ENCODE results near the gene EFCAB7. TPM values are rescaled to one million over a fixed set of nuclear protein-coding genes. Genes with fewer than 3 reads are reported as not detected.
A peak's percentile ranks its signal among the peaks of the same experiment; 100 is the strongest.

The EFCAB7 gene
- total RNA-seq, 1 experiment from 2014 or later = 9.6 TPM

- Mint-ChIP-seq H3K27ac (ENCODE audit: unreplicated experiment) (peak overlapping the region; percentile 71), H3K4me1 (ENCODE audit: low read depth, unreplicated experiment) (peaks cover 8% of the 10 kb centered on the region), H3K4me3 (ENCODE audit: low read depth, unreplicated experiment) (no peak overlapping the region), H3K36me3 (ENCODE audit: insufficient read depth, unreplicated experiment) (no peaks in the 10 kb centered on the region), H3K27me3 (ENCODE audit: unreplicated experiment) (no peaks in the 10 kb centered on the region), H3K9me3 (ENCODE audit: low read depth, unreplicated experiment) (no peaks in the 10 kb centered on the region)
- BruUV-seq (replicated peaks) = no TSS peak
- intact Hi-C loops (cut with micrococcal nuclease; ENCODE audit: unreplicated experiment) = loop anchor here (1.0 kb wide), 1 partner anchor 686 kb away; no protein-coding TSS in a partner anchor
- CTCF ChIA-PET = interaction anchor here (1.3 to 1.4 kb wide), 2 partner anchors 134 to 689 kb away, joined by 3 read pairs; no protein-coding TSS in a partner anchor
- peak; percentile 65 for DNase-seq
- TF ChIP-seq, protein P1, sequence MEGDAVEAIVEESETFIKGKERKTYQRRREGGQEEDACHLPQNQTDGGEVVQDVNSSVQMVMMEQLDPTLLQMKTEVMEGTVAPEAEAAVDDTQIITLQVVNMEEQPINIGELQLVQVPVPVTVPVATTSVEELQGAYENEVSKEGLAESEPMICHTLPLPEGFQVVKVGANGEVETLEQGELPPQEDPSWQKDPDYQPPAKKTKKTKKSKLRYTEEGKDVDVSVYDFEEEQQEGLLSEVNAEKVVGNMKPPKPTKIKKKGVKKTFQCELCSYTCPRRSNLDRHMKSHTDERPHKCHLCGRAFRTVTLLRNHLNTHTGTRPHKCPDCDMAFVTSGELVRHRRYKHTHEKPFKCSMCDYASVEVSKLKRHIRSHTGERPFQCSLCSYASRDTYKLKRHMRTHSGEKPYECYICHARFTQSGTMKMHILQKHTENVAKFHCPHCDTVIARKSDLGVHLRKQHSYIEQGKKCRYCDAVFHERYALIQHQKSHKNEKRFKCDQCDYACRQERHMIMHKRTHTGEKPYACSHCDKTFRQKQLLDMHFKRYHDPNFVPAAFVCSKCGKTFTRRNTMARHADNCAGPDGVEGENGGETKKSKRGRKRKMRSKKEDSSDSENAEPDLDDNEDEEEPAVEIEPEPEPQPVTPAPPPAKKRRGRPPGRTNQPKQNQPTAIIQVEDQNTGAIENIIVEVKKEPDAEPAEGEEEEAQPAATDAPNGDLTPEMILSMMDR (IDR thresholded peaks at IDR 0.05; ENCODE audit: unreplicated experiment) = peak; percentile 69
Observed at GRCh38 chr1:63557365-63557987, 34.2 kb downstream of the EFCAB7 start.

DNA sequence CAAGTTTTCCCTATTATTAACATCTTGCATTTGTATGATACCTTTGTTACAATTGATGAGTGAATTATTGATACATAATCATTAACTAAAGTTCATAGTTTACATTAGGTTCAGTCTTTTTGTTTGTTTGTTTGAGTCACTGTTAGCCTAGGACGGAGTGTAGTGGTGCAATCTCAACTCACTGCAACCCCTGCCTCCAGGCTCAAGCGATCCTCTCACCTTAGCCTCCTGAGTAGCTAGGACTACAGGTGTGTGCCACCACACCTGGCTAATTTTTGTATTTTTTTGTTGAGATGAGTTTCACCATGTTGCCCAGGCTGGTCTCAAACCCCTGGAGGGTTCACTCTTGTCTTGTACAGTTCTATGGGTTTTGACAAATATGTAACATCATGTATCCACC is 36.0 kb downstream of the EFCAB7 start:
- Mint-ChIP-seq H3K4me3 (ENCODE audit: low read depth, unreplicated experiment) (no peak overlapping the region), H3K27me3 (ENCODE audit: unreplicated experiment) (no peaks in the 10 kb centered on the region), H3K9me3 (ENCODE audit: low read depth, unreplicated experiment) (no peaks in the 10 kb centered on the region), H3K27ac (ENCODE audit: unreplicated experiment) (no peak overlapping the region), H3K36me3 (ENCODE audit: insufficient read depth, unreplicated experiment) (no peaks in the 10 kb centered on the region), H3K4me1 (ENCODE audit: low read depth, unreplicated experiment) (peaks cover 8% of the 10 kb centered on the region)
- no peak for DNase-seq
- BruUV-seq (replicated peaks) = no TSS peak
- intact Hi-C loops (cut with micrococcal nuclease; ENCODE audit: unreplicated experiment) = no loop called here
- CTCF ChIA-PET = interaction anchor here (0.7 kb wide), 2 partner anchors 9 to 612 kb away, joined by 4 to 5 read pairs; no protein-coding TSS in a partner anchor
- TF ChIP-seq, protein P1 (IDR thresholded peaks at IDR 0.05; ENCODE audit: unreplicated experiment) = no peak

GRCh38 chr1:63563745-63564144 is 40.4 kb downstream of the EFCAB7 start:
- no peak for DNase-seq
- intact Hi-C loops (cut with micrococcal nuclease; ENCODE audit: unreplicated experiment) = no loop called here
- no TSS peak for BruUV-seq (replicated peaks)
- no peak overlapping the region for H3K27ac Mint-ChIP-seq (ENCODE audit: unreplicated experiment)
- no peaks in the 10 kb centered on the region for H3K36me3 Mint-ChIP-seq (ENCODE audit: insufficient read depth, unreplicated experiment)
- CTCF ChIA-PET = no interaction called here
- no peaks in the 10 kb centered on the region for H3K27me3 Mint-ChIP-seq (ENCODE audit: unreplicated experiment)
- TF ChIP-seq, protein P1 (IDR thresholded peaks at IDR 0.05; ENCODE audit: unreplicated experiment) = no peak
- no peaks in the 10 kb centered on the region for H3K9me3 Mint-ChIP-seq (ENCODE audit: low read depth, unreplicated experiment)
- H3K4me1 Mint-ChIP-seq (ENCODE audit: low read depth, unreplicated experiment) = no peaks in the 10 kb centered on the region
- no peak overlapping the region for H3K4me3 Mint-ChIP-seq (ENCODE audit: low read depth, unreplicated experiment)

GRCh38 chr1:63569068-63569467 is 45.7 kb downstream of the EFCAB7 start:
- DNase-seq = no peak
- Mint-ChIP-seq H3K4me1 (ENCODE audit: low read depth, unreplicated experiment) (no peaks in the 10 kb centered on the region), H3K4me3 (ENCODE audit: low read depth, unreplicated experiment) (no peak overlapping the region), H3K9me3 (ENCODE audit: low read depth, unreplicated experiment) (no peaks in the 10 kb centered on the region), H3K36me3 (ENCODE audit: insufficient read depth, unreplicated experiment) (no peaks in the 10 kb centered on the region), H3K27me3 (ENCODE audit: unreplicated experiment) (no peaks in the 10 kb centered on the region), H3K27ac (ENCODE audit: unreplicated experiment) (no peak overlapping the region)
- CTCF ChIA-PET = interaction anchor here (0.5 kb wide), 1 partner anchor 70 kb away, joined by 4 read pairs; no protein-coding TSS in a partner anchor
- no TSS peak for BruUV-seq (replicated peaks)
- TF ChIP-seq, protein P1 (IDR thresholded peaks at IDR 0.05; ENCODE audit: unreplicated experiment) = no peak
- intact Hi-C loops (cut with micrococcal nuclease; ENCODE audit: unreplicated experiment) = no loop called here
